Measurements from ENCODE around the gene CHCHD6. TPM values are rescaled to one million over a fixed set of nuclear protein-coding genes. Genes with fewer than 3 reads are reported as not detected.

Gene CHCHD6
- total and polyA plus RNA-seq, 12 donors, result 10.6 to 22.5 (median 17.6) TPM

- TF ChIP-seq POLR2A (IDR thresholded peaks at IDR 0.05) (no peak), CTCF (IDR thresholded peaks at IDR 0.05) (no peak)
- Histone ChIP-seq H3K27me3 (no peaks in the 10 kb centered on the region), H3K4me1 (replicated peaks in 1 of 2) (peaks cover 0 to 9% of the 10 kb centered on the region in 2 donors), H3K27ac (no peak overlapping the region), H3K9me3 (replicated peaks in 1 of 3) (no peaks in the 10 kb centered on the region), H3K4me3 (no peak overlapping the region), H3K36me3 (replicated peaks in 1 of 2) (no peaks in the 10 kb centered on the region)
- 90 to 95% (median 93%) methylated on average over 7 to 8 of the region's 8 CpGs for WGBS, 4 donors
- no peak for DNase-seq
- intact Hi-C loops (cut with DNase I), result no loop called here
Observed at GRCh38 chr3:126934991-126935390, 231.0 kb downstream of the CHCHD6 start.

GRCh38 chr3:126935756-126936509 is 231.9 kb downstream of the CHCHD6 start:
- no peaks in the 10 kb centered on the region for H3K9me3 ChIP-seq (replicated peaks in 1 of 3)
- H3K27me3 ChIP-seq, result no peaks in the 10 kb centered on the region
- WGBS, 4 donors, result 80 to 93% (median 93%) methylated on average over 4 of the region's 4 CpGs
- no peaks in the 10 kb centered on the region for H3K36me3 ChIP-seq (replicated peaks in 1 of 2)
- TF ChIP-seq CTCF (IDR thresholded peaks at IDR 0.05) (no peak), POLR2A (IDR thresholded peaks at IDR 0.05) (no peak)
- DNase-seq, result no peak
- no peak overlapping the region for H3K4me3 ChIP-seq
- peaks cover 0 to 9% of the 10 kb centered on the region in 2 donors for H3K4me1 ChIP-seq (replicated peaks in 1 of 2)
- no peak overlapping the region for H3K27ac ChIP-seq
- intact Hi-C loops (cut with DNase I), result no loop called here

- Histone ChIP-seq H3K27ac (no peak overlapping the region), H3K4me3 (no peak overlapping the region), H3K9me3 (replicated peaks in 1 of 3) (no peaks in the 10 kb centered on the region), H3K27me3 (no peaks in the 10 kb centered on the region), H3K36me3 (replicated peaks in 1 of 2) (no peaks in the 10 kb centered on the region), H3K4me1 (replicated peaks in 1 of 2) (peaks cover 0 to 9% of the 10 kb centered on the region in 2 donors)
- DNase-seq, result no peak
- WGBS, 4 donors, result 88 to 94% (median 93%) methylated on average over 6 of the region's 6 CpGs
- TF ChIP-seq POLR2A (IDR thresholded peaks at IDR 0.05) (no peak), CTCF (IDR thresholded peaks at IDR 0.05) (no peak)
- intact Hi-C loops (cut with DNase I), result no loop called here
Observed at GRCh38 chr3:126936853-126937425, 232.9 kb downstream of the CHCHD6 start.

- no peak for TF ChIP-seq POLR2A (IDR thresholded peaks at IDR 0.05)
- TF ChIP-seq CTCF (IDR thresholded peaks at IDR 0.05), result no peak
- intact Hi-C loops (cut with DNase I), result no loop called here
Observed at GRCh38 chr3:126937533-126937932, 233.5 kb downstream of the CHCHD6 start.

More at GRCh38 chr3:126937533-126937932, 233.5 kb downstream of the CHCHD6 start:
- Histone ChIP-seq H3K9me3 (replicated peaks in 1 of 3) (no peaks in the 10 kb centered on the region), H3K36me3 (replicated peaks in 1 of 2) (no peaks in the 10 kb centered on the region), H3K27ac (no peak overlapping the region), H3K4me3 (no peak overlapping the region), H3K4me1 (replicated peaks in 1 of 2) (peaks cover 0 to 9% of the 10 kb centered on the region in 2 donors), H3K27me3 (no peaks in the 10 kb centered on the region)
- no peak for DNase-seq
- WGBS, 4 donors, result 94 to 100% (median 96%) methylated on average over 2 of the region's 2 CpGs

Measured in adrenal gland (tissue), 12 donors.